HEK293 (cell line): ENCODE measurements around the gene SET.

ENCODE experiments used
- CTCF ChIA-PET: fragments of 350-600 bp; formaldehyde crosslinking; extraction: SDS; loops from one replicate; lab custom pipeline; 2021; ENCODE audit warnings: antibody characterized with exemption; lab: Yijun Ruan, JAX
- POLR2A ChIA-PET: fragments of 300-600 bp; formaldehyde crosslinking; extraction: SDS; loops from one replicate; lab custom pipeline; 2020; ENCODE audit warnings: antibody characterized with exemption, inconsistent platforms; lab: Yijun Ruan, JAX
- H3K27ac ChIP-seq: fragments of 200-500 bp; sonication (Bioruptor generic); 2 replicates; pipeline ENCODE4 v1.5.1; 2014; ENCODE audit warnings: low read depth, low read length, control low read depth, inconsistent platforms; ENCODE audit errors: extremely low read depth
- H3K36me3 ChIP-seq, 2 experiments: fragments of 200-500 bp in 1 of 2; sonication (Bioruptor generic) in 1 of 2; 1 replicate in 1 of 2; 2 replicates in 1 of 2; pipeline ENCODE4 v1.5.1; 2014 to 2017; ENCODE audit warnings: inconsistent platforms in 2 of 2, low read length in 2 of 2; ENCODE audit not compliant: control insufficient read depth in 2 of 2, insufficient read depth in 1 of 2
- H3K4me1 ChIP-seq: fragments of 200-500 bp; sonication (Bioruptor generic); 2 replicates; pipeline ENCODE4 v1.5.1; 2014; ENCODE audit warnings: mild to moderate bottlenecking, low read length, inconsistent platforms; ENCODE audit not compliant: control insufficient read depth, insufficient read depth
- H3K4me3 ChIP-seq: 2 replicates; pipeline ENCODE4 v1.5.1; 2011; ENCODE audit warnings: low read depth, mild to moderate bottlenecking, control low read depth, low read length, moderate library complexity
- H3K9me3 ChIP-seq: fragments of 200-500 bp; sonication (Bioruptor generic); 2 replicates; pipeline ENCODE4 v1.5.1; 2014; ENCODE audit warnings: low read depth, low read length, inconsistent platforms; ENCODE audit not compliant: control insufficient read depth, insufficient read depth
- KLF16 ChIP-seq: fragments of 450-650 bp; formaldehyde crosslinking; IDR thresholded peaks from 2 replicates; pipeline ENCODE4 v1.5.1; 2017; ENCODE audit warnings: missing biosample characterization, missing genetic modification characterization
- KLF17 ChIP-seq: fragments of 450-650 bp; formaldehyde crosslinking; IDR thresholded peaks from 2 replicates; pipeline ENCODE4 v1.5.1; 2016; ENCODE audit warnings: missing biosample characterization, missing genetic modification characterization
- MZF1 ChIP-seq: fragments of 450-650 bp; formaldehyde crosslinking; IDR thresholded peaks from 2 replicates; pipeline ENCODE4 v1.5.1; 2017; ENCODE audit warnings: missing biosample characterization, missing genetic modification characterization, borderline replicate concordance
- ZBTB20 ChIP-seq: fragments of 450-650 bp; formaldehyde crosslinking; IDR thresholded peaks from 2 replicates; pipeline ENCODE4 v1.5.1; 2016; ENCODE audit warnings: missing biosample characterization, missing genetic modification characterization
- ZBTB21 ChIP-seq: fragments of 450-650 bp; formaldehyde crosslinking; IDR thresholded peaks from 2 replicates; pipeline ENCODE4 v1.5.1; 2017; ENCODE audit warnings: missing biosample characterization, missing genetic modification characterization
- ZBTB6 ChIP-seq: fragments of 450-650 bp; formaldehyde crosslinking; IDR thresholded peaks from 2 replicates; pipeline ENCODE4 v1.5.1; 2017; ENCODE audit warnings: missing biosample characterization, missing genetic modification characterization
- ZIC2 ChIP-seq: fragments of 450-650 bp; formaldehyde crosslinking; IDR thresholded peaks from 2 replicates; pipeline ENCODE4 v1.5.1; 2016; ENCODE audit warnings: missing biosample characterization, missing genetic modification characterization
- ZNF266 ChIP-seq: fragments of 450-650 bp; formaldehyde crosslinking; IDR thresholded peaks from 2 replicates; pipeline ENCODE4 v1.5.1; 2016; ENCODE audit warnings: missing biosample characterization, missing genetic modification characterization, low read depth
- ZNF280C ChIP-seq: fragments of 450-650 bp; formaldehyde crosslinking; IDR thresholded peaks from 2 replicates; pipeline ENCODE4 v1.5.1; 2016; ENCODE audit warnings: missing biosample characterization, missing genetic modification characterization
- ZNF302 ChIP-seq: fragments of 450-650 bp; formaldehyde crosslinking; IDR thresholded peaks from 2 replicates; pipeline ENCODE4 v1.5.1; 2016; ENCODE audit warnings: missing biosample characterization, missing genetic modification characterization, low read depth
- ZNF311 ChIP-seq: fragments of 450-650 bp; formaldehyde crosslinking; IDR thresholded peaks from 2 replicates; pipeline ENCODE4 v1.5.1; 2017; ENCODE audit warnings: missing biosample characterization, missing genetic modification characterization, borderline replicate concordance
- ZNF350 ChIP-seq: fragments of 450-650 bp; formaldehyde crosslinking; IDR thresholded peaks from 2 replicates; pipeline ENCODE4 v1.5.0; 2017; ENCODE audit warnings: missing biosample characterization, mild to moderate bottlenecking, missing genetic modification characterization
- ZNF354C ChIP-seq: fragments of 450-650 bp; formaldehyde crosslinking; IDR thresholded peaks from 2 replicates; pipeline ENCODE4 v1.5.1; 2016; ENCODE audit warnings: missing biosample characterization, missing genetic modification characterization, low read depth, borderline replicate concordance
- ZNF362 ChIP-seq: fragments of 450-650 bp; formaldehyde crosslinking; IDR thresholded peaks from 2 replicates; pipeline ENCODE4 v1.5.1; 2016; ENCODE audit warnings: missing biosample characterization, missing genetic modification characterization
- ZNF433 ChIP-seq: fragments of 450-650 bp; formaldehyde crosslinking; IDR thresholded peaks from 2 replicates; pipeline ENCODE4 v1.5.1; 2016; ENCODE audit warnings: missing biosample characterization, missing genetic modification characterization, low read depth
- ZNF501 ChIP-seq: fragments of 450-650 bp; formaldehyde crosslinking; IDR thresholded peaks from 2 replicates; pipeline ENCODE4 v1.5.1; 2016; ENCODE audit warnings: missing biosample characterization, missing genetic modification characterization
- ZNF513 ChIP-seq: fragments of 450-650 bp; IDR thresholded peaks from 2 replicates; pipeline ENCODE4 v1.5.1; 2018; ENCODE audit warnings: missing biosample characterization, missing genetic modification characterization
- ZNF529 ChIP-seq: fragments of 450-650 bp; formaldehyde crosslinking; IDR thresholded peaks from 2 replicates; pipeline ENCODE4 v1.5.1; 2017; ENCODE audit warnings: missing genetic modification characterization, missing biosample characterization; ENCODE audit not compliant: insufficient replicate concordance
- ZNF530 ChIP-seq: fragments of 450-650 bp; formaldehyde crosslinking; IDR thresholded peaks from 2 replicates; pipeline ENCODE4 v1.5.1; 2016; ENCODE audit warnings: low read depth, missing biosample characterization, missing genetic modification characterization
- ZNF555 ChIP-seq: fragments of 450-650 bp; formaldehyde crosslinking; conservative IDR thresholded peaks from 2 replicates; pipeline ENCODE4 v1.5.1; 2017; ENCODE audit warnings: missing biosample characterization, mild to moderate bottlenecking, missing genetic modification characterization, inconsistent platforms
- ZNF621 ChIP-seq: fragments of 450-650 bp; formaldehyde crosslinking; IDR thresholded peaks from 2 replicates; pipeline ENCODE4 v1.5.1; 2017; ENCODE audit warnings: missing biosample characterization, missing genetic modification characterization
- ZNF639 ChIP-seq: fragments of 450-650 bp; formaldehyde crosslinking; IDR thresholded peaks from 2 replicates; pipeline ENCODE4 v1.5.1; 2016; ENCODE audit warnings: missing biosample characterization, missing genetic modification characterization
- ZNF701 ChIP-seq: fragments of 450-650 bp; formaldehyde crosslinking; IDR thresholded peaks from 2 replicates; pipeline ENCODE4 v1.5.1; 2016; ENCODE audit warnings: missing biosample characterization, missing genetic modification characterization

Gene SET

GRCh38 chr9:128656416-128657343, 32.3 kb upstream of the SET start, which contains the start of gene DYNC2I2 (continued):
- TF ChIP-seq MZF1 (tag by site-specific recombination) = peak; percentile 64; the same call in 1 of the 2 replicates
- no peak for TF ChIP-seq ZNF433 (tag by site-specific recombination)
- peak; percentile 98 for TF ChIP-seq ZNF501 (tag by site-specific recombination)
- TF ChIP-seq ZNF280C (tag by site-specific recombination) = no peak
- TF ChIP-seq ZNF513 (tag by site-specific recombination) = no peak
- peak; percentile 77 for TF ChIP-seq ZBTB21
- no peak for TF ChIP-seq ZNF350 (tag by site-specific recombination)
- no peak for TF ChIP-seq ZNF530 (tag by site-specific recombination)
- TF ChIP-seq ZNF362 (tag by site-specific recombination) = no peak

GRCh38 chr9:128657344-128657704, 31.7 kb upstream of the SET start:
- POLR2A ChIA-PET = interaction anchor here (0.6 to 1.8 kb wide), 4 partner anchors 22 to 52 kb away, joined by 3 to 12 read pairs (median 5); partner anchors contain the start of gene SET
- peaks cover 0 to 2% of the 10 kb centered on the region in 2 experiments; a peak in 1 of 3 replicates for H3K36me3 ChIP-seq
- H3K4me1 ChIP-seq = no peaks in the 10 kb centered on the region
- peak overlapping the region; percentile 90 for H3K27ac ChIP-seq
- H3K4me3 ChIP-seq = no peak overlapping the region
- CTCF ChIA-PET = interaction anchor here (0.6 kb wide), 2 partner anchors 216 to 333 kb away, joined by 3 read pairs; no protein-coding TSS in a partner anchor
- H3K9me3 ChIP-seq = no peaks in the 10 kb centered on the region
- TF ChIP-seq ZNF701 (tag by site-specific recombination) (no peak), ZNF302 (tag by site-specific recombination) (no peak), KLF17 (tag by site-specific recombination) (no peak), MZF1 (tag by site-specific recombination) (no peak), ZNF311 (no peak), ZNF555 (no peak), ZBTB6 (tag by site-specific recombination) (no peak), ZNF621 (tag by site-specific recombination) (no peak), ZNF266 (tag by site-specific recombination) (no peak), ZIC2 (tag by site-specific recombination) (no peak), ZNF639 (no peak), KLF16 (tag by site-specific recombination) (no peak), ZNF354C (tag by site-specific recombination) (no peak), ZNF529 (tag by site-specific recombination) (no peak), ZBTB20 (no peak)
- TF ChIP-seq, all 188 proteins: peak for 0
